HEK293T (cell line): Measurements from ENCODE around the gene LRRC43.

Experiments
- CTCF ChIA-PET: fragments of 350-600 bp; formaldehyde crosslinking; extraction: SDS; loops from one replicate; lab custom pipeline; 2021; ENCODE audit warnings: antibody characterized with exemption, inconsistent platforms; lab: Yijun Ruan, JAX
- POLR2A ChIA-PET: fragments of 350-600 bp; formaldehyde crosslinking; extraction: SDS; loops from one replicate; lab custom pipeline; 2020; ENCODE audit warnings: antibody characterized with exemption, inconsistent platforms; lab: Yijun Ruan, JAX
- DNase-seq: peaks from one replicate; pipeline ENCODE4 v3.0.0; 2012; ENCODE audit warnings: mixed read lengths; ENCODE audit errors: extremely low spot score
- ARNT ChIP-seq: fragments of 450-650 bp; IDR thresholded peaks from 2 replicates; pipeline ENCODE4 v1.6.1; 2017; ENCODE audit warnings: mild to moderate bottlenecking
- BHLHE40 ChIP-seq: fragments of 450-650 bp; IDR thresholded peaks from 2 replicates; pipeline ENCODE4 v1.6.1; 2016; ENCODE audit warnings: mild to moderate bottlenecking, moderate library complexity, borderline replicate concordance
- CTBP1 ChIP-seq: fragments of 450-650 bp; IDR thresholded peaks from 2 replicates; pipeline ENCODE4 v1.6.1; 2016; ENCODE audit warnings: borderline replicate concordance
- ELF4 ChIP-seq: fragments of 450-650 bp; IDR thresholded peaks from 2 replicates; pipeline ENCODE4 v1.6.1; 2017; ENCODE audit warnings: antibody characterized with exemption
- FOXA1 ChIP-seq: fragments of 450-650 bp; IDR thresholded peaks from 2 replicates; pipeline ENCODE4 v1.6.1; 2016; ENCODE audit warnings: mild to moderate bottlenecking
- FOXK2 ChIP-seq: fragments of 450-650 bp; IDR thresholded peaks from 2 replicates; pipeline ENCODE4 v1.6.1; 2016; ENCODE audit warnings: mild to moderate bottlenecking
- FOXM1 ChIP-seq: fragments of 450-650 bp; IDR thresholded peaks from 2 replicates; pipeline ENCODE4 v1.6.1; 2017; ENCODE audit warnings: mild to moderate bottlenecking, borderline replicate concordance
- HDGF ChIP-seq: fragments of 450-650 bp; IDR thresholded peaks from 2 replicates; pipeline ENCODE4 v1.6.1; 2017; ENCODE audit warnings: antibody characterized with exemption, borderline replicate concordance
- L3MBTL2 ChIP-seq: fragments of 450-650 bp; conservative IDR thresholded peaks from 2 replicates; pipeline ENCODE4 v1.6.1; 2016; ENCODE audit warnings: mild to moderate bottlenecking
- LEF1 ChIP-seq: fragments of 450-650 bp; IDR thresholded peaks from 2 replicates; pipeline ENCODE4 v1.6.1; 2017; ENCODE audit warnings: mild to moderate bottlenecking, borderline replicate concordance
- NFRKB ChIP-seq: fragments of 450-650 bp; IDR thresholded peaks from 2 replicates; pipeline ENCODE4 v1.6.1; 2016; ENCODE audit warnings: mild to moderate bottlenecking, moderate library complexity
- PKNOX1 ChIP-seq: fragments of 450-650 bp; IDR thresholded peaks from 2 replicates; pipeline ENCODE4 v1.6.1; 2016
- SP1 ChIP-seq: fragments of 450-650 bp; IDR thresholded peaks from 2 replicates; pipeline ENCODE4 v1.6.1; 2017
- SUZ12 ChIP-seq: fragments of 450-650 bp; IDR thresholded peaks from 2 replicates; pipeline ENCODE4 v1.6.1; 2016; ENCODE audit warnings: mild to moderate bottlenecking
- TARDBP ChIP-seq: fragments of 450-650 bp; IDR thresholded peaks from 2 replicates; pipeline ENCODE4 v1.6.1; 2016
- ZNF384 ChIP-seq: fragments of 450-650 bp; IDR thresholded peaks from 2 replicates; pipeline ENCODE4 v1.6.1; 2016

Gene LRRC43

GRCh38 chr12:122166422-122167349 lies 16.2 kb upstream of the LRRC43 start:
- POLR2A ChIA-PET = no interaction called here
- CTCF ChIA-PET = no interaction called here
- TF ChIP-seq SUZ12 (no peak), L3MBTL2 (no peak), ELF4 (no peak), FOXA1 (no peak), FOXM1 (no peak), TARDBP (no peak), NFRKB (no peak), BHLHE40 (no peak), SP1 (no peak), FOXK2 (no peak), LEF1 (no peak), PKNOX1 (no peak), HDGF (no peak), CTBP1 (no peak), ZNF384 (no peak), ARNT (no peak)
- DNase-seq = no peak

- DNase-seq = no peak
- POLR2A ChIA-PET = no interaction called here
- TF ChIP-seq SUZ12 (no peak), CTBP1 (no peak), FOXM1 (no peak), ARNT (no peak), BHLHE40 (no peak), ZNF384 (no peak), SP1 (no peak), TARDBP (no peak), LEF1 (no peak), PKNOX1 (no peak), L3MBTL2 (no peak), HDGF (no peak), ELF4 (no peak), NFRKB (no peak), FOXK2 (no peak), FOXA1 (no peak)
- CTCF ChIA-PET = no interaction called here
Observed at GRCh38 chr12:122167356-122167925, 15.5 kb upstream of the LRRC43 start.

GRCh38 chr12:122168492-122168891 lies 14.4 kb upstream of the LRRC43 start:
- no peak for DNase-seq
- TF ChIP-seq SP1 (no peak), L3MBTL2 (no peak), PKNOX1 (no peak), BHLHE40 (no peak), FOXK2 (no peak), SUZ12 (no peak), ZNF384 (no peak)
- POLR2A ChIA-PET = no interaction called here
- CTCF ChIA-PET = no interaction called here

GRCh38 chr12:122171399-122171798 lies 11.5 kb upstream of the LRRC43 start:
- ChIA-PET POLR2A (no interaction called here), CTCF (no interaction called here)
- TF ChIP-seq BHLHE40 (no peak), ELF4 (no peak), PKNOX1 (no peak), LEF1 (no peak), HDGF (no peak), SUZ12 (no peak), FOXA1 (no peak), NFRKB (no peak), ZNF384 (no peak), L3MBTL2 (no peak), FOXM1 (no peak), CTBP1 (no peak), ARNT (no peak)
- no peak for DNase-seq

- no peak for DNase-seq
- ChIA-PET POLR2A (no interaction called here), CTCF (interaction anchor here (0.6 kb wide), 1 partner anchor 124 kb away, joined by 3 read pairs; no protein-coding TSS in a partner anchor)
- TF ChIP-seq FOXA1 (no peak), ARNT (no peak), ZNF384 (no peak), CTBP1 (no peak), HDGF (no peak), TARDBP (no peak), NFRKB (no peak), SP1 (no peak), FOXK2 (no peak), L3MBTL2 (no peak), PKNOX1 (no peak), SUZ12 (no peak), FOXM1 (no peak), LEF1 (no peak), BHLHE40 (no peak), ELF4 (no peak)
Observed at GRCh38 chr12:122172262-122172939, 10.5 kb upstream of the LRRC43 start.
